HG02981 (cell line): ENCODE measurements around the gene TMEM52.

ENCODE experiments used
- ATAC-seq: cut with Tn5 transposase; IDR thresholded peaks from one replicate; pipeline ENCODE4 v1.9.1; 2021; ENCODE audit warnings: mild to moderate bottlenecking, moderate library complexity; ENCODE audit not compliant: unreplicated experiment

TMEM52 gene

DNA sequence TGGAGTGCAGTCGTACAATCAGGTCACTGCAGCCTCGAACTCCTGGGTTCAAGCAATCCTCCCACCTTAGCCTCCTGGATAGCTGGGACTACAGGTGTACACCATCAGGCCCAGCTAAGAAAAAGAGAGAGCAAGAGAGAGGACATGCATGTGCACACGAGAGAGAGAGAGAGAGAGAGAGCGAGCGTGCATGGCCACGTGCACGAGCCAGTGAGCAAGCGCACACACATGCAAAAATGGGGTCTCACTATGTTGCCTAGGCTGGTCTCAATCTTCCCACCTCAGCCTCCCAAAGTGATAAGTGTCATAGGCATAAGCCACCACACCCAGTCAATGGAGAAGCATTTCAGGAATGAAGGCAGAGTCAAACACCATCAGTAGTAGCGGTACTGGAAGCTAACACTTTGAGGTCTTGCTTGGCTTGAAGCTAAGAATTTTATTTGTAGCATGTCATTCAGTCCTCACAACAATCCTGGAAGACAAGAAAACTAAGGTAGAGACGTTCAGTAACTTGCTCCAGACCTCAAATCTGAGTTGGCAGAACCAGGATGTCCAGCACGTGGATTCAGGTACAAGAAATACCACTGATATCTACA, 42.6 kb downstream of the TMEM52 start:
- ATAC-seq = no peak

DNA sequence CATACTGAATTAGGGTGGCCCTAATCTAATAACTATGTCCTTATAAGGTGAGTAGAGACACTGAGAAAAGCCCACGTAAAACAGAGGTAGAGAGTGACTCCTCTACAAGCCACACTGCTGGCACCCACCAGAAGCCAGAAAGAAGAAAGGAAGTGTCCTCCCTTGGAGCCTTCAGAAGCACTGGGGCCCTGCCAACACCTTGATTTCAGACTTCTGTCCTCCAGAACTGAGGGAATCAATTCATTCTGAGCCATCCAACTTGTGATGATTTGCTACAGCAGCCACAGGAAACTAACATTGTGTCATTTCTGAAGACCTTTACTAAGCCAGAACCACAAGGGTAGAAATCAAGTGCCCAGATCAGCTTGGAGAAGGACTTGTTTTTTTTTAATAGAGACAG, 43.1 kb downstream of the TMEM52 start:
- ATAC-seq = no peak

DNA sequence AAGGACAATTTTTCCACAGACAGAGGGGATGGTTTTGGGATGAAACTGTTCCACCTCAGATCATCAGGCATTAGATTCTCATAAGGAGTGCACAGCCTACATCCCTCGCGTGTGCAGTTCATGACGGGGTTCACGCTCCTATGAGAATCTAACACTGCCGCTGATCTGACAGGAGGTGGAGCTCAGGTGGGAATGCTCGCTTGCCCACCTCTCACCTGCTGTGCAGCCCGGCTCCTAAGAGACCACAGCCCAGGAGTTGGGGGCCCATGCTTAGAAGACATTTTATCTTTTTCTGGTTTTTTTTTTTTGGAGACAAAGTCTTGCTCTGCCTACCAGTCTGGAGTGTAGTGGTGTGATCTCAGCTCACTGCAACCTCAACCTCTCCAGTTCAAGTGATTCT, 44.2 kb downstream of the TMEM52 start:
- ATAC-seq = no peak

DNA sequence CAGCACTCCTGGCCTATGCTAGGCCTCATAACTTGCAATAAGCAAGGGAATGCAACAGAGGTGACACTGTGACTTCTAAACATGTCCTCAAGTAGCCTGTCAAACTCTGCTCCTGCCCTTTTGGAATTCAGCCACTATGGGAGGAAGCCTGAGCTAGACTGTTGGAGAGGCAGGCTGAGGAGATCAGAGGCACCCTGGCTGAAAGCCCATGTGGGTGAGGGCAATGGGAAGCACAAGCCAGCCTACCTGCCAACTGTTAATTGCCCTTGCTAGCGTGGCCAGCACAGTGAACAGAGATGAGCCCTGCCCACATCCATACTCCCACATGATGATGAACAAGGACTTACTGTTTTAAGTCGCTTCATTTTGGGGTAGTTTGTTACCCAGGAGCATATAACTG, 45.9 kb downstream of the TMEM52 start:
- no peak for ATAC-seq

DNA sequence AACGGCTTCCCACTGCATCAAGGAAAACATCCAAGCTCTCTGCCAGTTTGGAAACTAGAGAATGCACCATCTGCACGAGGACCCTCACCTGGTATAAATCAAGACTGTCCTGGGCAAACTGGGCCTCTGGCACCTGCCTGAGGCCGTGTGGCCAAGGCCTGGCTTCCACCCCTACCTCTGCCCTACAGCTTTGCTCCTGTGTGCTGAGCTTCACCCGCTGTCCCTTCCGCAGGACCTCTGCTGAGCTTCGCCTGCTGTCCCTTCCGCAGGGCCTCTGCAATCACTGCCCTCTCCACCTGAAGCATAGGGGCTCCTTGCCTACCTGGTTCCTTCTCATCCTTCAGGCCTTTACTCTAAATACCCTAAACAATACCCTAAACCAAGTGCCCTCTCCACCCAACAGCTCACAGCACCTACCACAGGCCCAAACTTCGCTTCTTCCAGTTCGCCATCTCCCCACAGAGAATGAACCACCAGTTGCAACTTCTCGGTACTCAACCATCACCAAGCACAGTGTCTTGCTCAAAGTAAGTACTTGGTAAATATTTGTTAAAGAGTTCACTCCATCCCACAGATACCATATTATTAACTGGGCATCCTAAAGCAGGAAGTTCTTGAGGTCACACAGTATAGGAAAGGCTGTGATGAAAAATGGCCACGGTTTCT, 46.6 kb downstream of the TMEM52 start:
- no peak for ATAC-seq

DNA sequence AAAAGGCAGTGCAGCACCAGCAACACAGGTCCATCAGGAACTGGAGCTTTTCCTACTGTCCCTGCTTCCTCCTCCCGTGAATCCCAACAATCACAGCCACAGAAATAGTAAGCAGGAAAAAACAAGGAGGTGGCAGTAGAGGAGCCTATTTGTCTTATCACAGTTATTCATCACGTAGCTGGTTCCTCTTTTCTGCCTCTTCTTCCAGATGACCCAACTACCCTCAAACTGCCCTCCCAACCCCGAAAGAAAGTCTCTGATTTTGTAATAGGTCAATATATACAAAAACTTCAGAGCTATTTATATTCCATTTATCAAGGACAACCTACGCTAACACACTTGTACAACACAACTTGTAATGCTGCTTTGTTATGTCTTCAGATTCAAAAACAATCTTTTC, 49.6 kb downstream of the TMEM52 start:
- no peak for ATAC-seq
